ENCODE measurements around the gene HTRA1. TPM values are rescaled to one million over a fixed set of nuclear protein-coding genes. Genes with fewer than 3 reads are reported as not detected.

Gene HTRA1
- total and polyA plus RNA-seq, 2 of the 4 experiments (the other 2 are of a cell fraction): 28.5 to 108 TPM

Small RNAs within 50 kb of the gene (microRNA-seq; reads per million reads assigned to microRNA genes)
- gene MIR3941 (ENCODE audit: insufficient read depth in 1 of 2, insufficient read length in 1 of 2, unreplicated experiment in 1 of 2): 0 to 1.0 reads per million in 2 experiments

Small RNAs within 50 kb of the gene (small RNA-seq; reads per million reads assigned to genes)
- 0 to 2.3 (median 0) reads per million in 5 experiments for gene MIR3941

Other genes starting within 250 kb of the HTRA1 start
- not detected in 2 replicates for gene BTBD16, start 190.3 kb upstream of the HTRA1 start, total RNA-seq (2012; rRNA removed)
- gene BTBD16, start 190.3 kb upstream of the HTRA1 start, polyA plus RNA-seq (2012; rRNA removed): not detected in 2 replicates
- 7.2 and 12.5 TPM in 2 replicates for gene PLEKHA1, start 86.8 kb upstream of the HTRA1 start, total RNA-seq (2012; rRNA removed)
- gene PLEKHA1, start 86.8 kb upstream of the HTRA1 start, polyA plus RNA-seq (2012; rRNA removed): 7.4 and 9.5 TPM in 2 replicates
- not detected in 2 replicates for gene ARMS2, start 6.9 kb upstream of the HTRA1 start, total RNA-seq (2012; rRNA removed)
- not detected in 2 replicates for gene ARMS2, start 6.9 kb upstream of the HTRA1 start, polyA plus RNA-seq (2012; rRNA removed)
- gene DMBT1, start 99.2 kb downstream of the HTRA1 start, total RNA-seq (2012; rRNA removed): under 0.01 TPM in 1 of 2 replicates, not detected in the other
- not detected in 2 replicates for gene DMBT1, start 99.2 kb downstream of the HTRA1 start, polyA plus RNA-seq (2012; rRNA removed)
- gene C10orf120, start 238.3 kb downstream of the HTRA1 start, total RNA-seq (2012; rRNA removed): not detected in 2 replicates
- gene C10orf120, start 238.3 kb downstream of the HTRA1 start, polyA plus RNA-seq (2012; rRNA removed): not detected in 2 replicates

All from IMR-90 (cell line).